SIG-M5 (cell line): ENCODE results near the gene POLE.

Source experiments
- DNase-seq: peaks from one replicate; lab custom pipeline; 2025; lab: John Stamatoyannopoulos, UW

POLE gene

DNA sequence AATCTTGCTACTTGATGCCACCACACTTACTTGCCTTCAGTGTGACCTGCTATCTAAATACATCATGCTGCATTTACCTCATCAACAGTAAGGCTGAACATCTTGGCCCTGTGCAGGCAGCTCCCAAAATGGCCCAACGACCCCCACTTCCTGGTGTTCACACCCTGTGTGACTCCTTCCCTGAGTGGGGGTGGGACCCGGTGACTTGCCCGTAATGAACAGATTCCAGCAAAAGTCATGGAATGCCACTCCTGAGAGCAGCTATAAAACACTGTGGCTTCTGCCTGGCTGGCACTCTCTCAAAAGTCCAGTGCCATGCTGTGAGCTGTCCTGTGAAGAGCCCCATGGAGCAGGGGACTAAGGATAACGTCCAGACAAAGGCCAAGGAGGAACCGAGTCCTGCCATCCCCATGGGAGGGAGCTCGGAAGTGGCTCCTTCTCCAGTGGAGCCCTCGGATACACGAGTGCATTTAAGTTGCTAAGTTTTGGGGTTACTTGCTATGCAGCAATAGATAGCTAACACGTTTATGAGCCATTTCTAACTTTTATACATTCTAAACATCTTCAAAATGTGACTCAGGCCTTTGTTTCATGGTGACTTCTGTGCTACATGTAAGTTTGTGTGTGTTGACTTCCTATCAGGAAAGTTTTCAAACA, 35.6 kb downstream of the POLE start:
- no peak for DNase-seq

DNA sequence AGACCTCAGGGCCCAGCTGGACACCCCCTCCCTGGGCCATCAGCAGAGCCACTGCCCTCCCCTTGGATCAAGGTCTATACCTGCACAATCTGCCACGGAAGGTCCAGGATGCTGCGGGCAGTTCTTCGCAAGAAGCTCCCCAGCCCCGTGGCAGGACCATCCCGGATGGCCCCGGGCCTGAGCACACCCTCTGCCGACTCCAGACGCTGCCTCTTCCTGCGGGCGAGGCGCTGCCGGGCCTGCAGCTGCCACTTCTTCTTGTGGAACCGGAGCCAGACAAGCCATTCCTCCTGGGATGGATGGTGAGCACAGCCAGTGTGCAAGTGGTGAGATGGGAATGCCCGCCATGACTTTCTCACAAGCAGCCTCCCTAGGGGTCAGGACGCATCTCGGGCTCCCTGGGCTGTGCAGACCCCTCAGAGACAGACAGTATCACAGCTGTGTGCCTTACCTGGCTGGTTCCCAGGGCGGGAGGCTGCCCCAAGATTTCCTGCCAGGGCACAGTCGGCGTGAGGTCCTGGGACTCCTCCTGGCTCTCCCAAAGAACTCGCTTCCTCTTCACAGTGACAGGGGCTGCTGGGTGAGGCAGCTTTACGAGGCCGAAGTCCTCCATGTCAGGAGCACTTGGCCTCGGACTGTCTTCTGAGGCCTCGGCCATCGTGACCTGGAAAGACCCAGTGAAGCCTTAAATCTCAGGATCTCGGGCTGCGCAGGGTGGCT, 37.8 kb downstream of the POLE start:
- DNase-seq = no peak

DNA sequence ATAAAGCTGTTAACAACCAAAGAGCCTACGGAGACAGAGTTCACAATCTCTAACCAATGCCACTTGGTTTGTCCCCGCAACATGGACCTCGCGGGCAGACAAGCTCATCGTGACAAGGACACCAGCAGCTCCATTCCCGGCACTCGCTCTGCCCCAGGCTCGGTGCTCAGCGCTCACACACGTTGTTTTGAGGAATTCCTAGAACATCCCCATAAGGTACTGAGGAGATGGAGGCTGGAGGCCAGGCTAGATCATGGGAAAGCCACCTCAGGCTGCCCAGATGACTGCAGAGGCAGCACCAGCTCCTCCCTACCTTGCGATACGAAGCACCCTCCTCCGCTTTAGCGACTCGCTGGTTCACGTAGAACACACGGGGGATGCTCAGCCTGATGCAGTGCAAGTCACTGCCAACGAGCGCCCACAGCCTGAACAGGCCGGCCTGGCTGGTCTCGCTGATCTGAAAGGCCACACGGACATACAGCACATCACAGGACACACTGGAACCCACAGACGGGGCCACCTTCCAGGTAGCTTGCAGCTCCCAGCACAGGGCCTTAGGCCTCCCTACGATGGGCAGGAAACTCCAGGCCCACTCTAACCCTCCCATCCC, 38.4 kb downstream of the POLE start:
- no peak for DNase-seq

DNA sequence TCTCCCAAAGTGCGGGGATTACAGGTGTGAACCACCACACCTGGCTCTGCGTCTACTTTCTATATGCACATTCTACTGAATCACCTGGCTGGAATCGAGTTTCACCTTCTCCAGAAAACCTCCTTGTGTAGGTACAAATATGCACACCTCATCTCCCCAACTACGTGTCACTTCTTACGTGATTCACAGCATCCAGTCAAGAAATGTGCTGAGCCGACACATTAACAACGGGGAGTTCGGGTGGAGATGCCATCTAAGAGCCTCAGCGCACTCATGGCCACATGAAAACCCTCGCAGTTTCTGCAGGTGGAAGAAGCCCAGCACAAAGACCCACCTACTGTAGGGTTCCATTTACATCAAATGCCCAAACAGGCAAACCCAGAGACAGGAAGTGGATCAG, 39.3 kb downstream of the POLE start:
- no peak for DNase-seq

DNA sequence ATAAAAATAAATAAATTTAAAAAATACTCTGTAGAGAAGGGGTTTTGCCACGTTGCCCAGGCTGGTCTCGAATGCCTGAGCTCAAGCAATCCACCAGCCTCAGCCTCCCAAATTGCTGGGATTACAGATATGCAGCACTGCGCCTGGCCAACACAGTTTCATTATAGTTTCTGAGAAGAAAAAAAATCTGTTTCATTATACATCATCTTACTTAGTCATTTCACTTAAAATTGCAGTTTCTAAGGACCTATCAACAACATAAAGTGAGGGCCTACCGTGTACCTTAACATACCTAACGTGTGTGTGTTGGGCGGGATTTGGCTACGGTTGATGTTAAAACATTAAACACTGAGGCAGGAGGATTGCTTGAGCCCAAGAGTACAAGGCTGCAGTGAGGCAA, 40.3 kb downstream of the POLE start:
- DNase-seq = no peak

DNA sequence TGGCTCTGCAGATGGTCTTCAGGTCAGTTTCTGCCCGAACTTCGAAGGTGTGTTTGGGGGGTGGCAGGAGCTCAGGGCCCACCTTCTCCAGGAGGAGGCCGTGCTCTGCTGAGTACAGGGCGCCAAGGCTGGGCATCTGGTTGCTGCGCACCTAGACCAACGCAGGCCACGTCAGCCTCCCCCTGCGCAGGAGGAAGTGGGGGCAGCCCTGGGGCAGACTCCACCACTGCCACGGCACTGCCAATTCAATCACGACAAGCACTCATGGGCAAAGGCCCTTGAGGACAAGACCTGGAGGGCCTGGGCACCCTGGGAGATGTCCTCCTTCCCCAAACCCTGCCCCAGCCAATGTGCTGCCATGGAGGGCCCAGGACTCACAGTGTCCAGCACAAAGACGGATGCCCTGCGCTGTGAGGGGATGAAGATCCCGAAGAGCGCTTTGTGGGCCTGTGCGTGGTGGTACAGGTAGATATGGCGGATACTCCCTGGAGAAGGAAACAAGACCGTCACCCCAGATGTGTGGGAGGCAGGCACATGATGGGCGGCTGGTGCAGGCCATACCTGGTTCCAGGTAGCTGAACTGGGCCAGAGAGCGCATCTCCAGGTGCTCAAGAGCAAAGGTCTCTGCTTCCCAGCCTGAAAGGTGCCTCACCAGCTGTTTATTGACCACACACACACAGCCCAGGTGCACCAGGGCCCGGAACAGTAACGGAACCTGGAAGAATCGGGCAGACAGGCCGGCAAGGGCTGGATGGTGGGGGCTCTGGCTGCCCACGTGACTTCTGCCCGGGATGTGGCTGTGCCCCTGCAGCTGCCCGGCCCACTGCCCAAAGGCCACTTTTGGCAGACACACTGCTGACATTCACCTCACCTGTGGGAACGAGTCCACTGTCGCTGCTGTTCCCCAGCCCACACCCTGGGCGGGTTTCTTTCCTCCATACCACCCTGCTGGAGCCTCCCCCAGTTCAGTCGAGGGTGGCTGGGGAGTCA, 44.0 kb downstream of the POLE start:
- DNase-seq = no peak

DNA sequence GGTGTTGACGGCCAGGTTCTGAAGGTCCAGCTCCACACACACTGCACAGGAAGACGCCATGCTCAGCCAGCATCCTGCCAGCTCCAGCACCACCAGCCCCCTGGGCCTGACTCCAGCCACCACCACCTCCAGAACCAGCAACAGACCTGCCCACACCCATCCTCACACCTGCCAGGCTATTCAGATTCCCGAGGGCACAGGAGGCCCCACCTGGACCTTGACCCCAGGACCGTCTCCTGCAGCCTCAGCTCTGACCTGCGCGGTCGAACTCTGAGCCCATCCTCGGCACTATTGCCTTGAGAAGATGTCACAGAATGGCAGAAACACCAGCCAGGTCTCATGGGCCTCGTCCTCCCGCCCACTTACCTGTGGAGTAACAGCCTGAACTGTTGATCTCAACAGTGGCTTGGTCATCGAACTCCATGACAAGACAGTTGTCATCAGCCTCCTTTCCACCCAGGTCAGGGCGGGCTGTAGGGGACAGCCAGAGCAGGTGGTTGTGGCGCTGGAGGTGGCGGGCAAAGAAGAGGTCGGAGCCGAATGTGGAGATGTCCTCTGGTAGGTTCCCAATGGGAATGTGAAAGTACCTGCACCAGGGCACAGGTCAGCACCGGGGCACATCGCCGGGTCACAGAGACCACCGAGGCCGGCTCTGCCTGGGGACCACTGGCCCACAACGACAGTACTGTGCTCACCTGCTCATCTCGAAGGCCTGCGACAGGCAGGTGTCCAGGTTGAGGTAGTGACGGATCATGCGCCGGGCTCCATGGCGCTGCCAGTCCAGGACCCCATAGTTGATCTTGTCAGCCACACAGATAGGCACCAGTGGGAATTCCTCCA, 45.1 kb downstream of the POLE start:
- no peak for DNase-seq

DNA sequence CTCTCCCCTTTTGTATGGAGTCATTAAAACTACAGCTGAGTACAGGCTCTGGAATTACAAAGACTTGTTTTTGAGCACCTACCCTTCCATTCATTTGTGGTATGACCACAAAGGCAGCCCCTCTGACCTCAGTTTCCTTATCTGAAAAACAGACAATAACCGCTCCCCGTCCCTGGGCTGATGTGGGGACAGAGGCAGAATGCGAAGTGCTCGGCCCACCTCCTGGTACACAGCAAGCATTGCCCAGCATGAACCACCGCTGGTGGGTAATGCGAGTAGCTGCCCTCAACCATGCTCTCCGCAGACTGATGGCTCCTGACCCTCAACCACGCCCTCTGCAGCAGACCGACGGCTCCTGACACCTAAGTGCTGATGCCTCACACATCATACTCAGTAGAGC, 46.2 kb downstream of the POLE start:
- no peak for DNase-seq

DNA sequence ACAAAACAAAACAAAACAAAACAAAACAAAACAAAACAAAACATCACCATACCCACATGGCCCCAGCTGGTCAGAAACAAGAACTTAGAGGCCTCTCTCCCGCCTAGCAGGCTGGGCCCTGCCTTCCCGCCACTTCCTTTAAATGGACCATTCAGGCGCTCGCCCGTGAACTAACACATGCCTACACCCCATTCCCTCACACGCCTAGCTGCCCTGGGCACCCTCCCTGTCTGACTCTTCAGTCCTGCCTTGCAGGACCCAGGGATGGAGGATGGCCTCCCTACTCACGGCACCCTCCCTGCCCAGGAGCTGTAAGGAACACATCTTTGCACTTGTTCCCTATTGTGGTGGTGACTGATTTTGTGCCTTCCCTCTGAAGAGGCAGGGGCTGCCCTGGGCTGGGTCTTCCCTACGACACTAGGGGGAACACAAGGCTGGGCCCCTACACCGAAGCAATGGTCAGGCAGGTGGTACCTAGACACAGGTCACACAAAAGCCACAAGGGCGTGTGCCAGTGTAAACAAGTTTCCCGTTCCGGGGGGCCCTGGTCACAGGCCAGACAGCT, 47.1 kb downstream of the POLE start:
- no peak for DNase-seq

DNA sequence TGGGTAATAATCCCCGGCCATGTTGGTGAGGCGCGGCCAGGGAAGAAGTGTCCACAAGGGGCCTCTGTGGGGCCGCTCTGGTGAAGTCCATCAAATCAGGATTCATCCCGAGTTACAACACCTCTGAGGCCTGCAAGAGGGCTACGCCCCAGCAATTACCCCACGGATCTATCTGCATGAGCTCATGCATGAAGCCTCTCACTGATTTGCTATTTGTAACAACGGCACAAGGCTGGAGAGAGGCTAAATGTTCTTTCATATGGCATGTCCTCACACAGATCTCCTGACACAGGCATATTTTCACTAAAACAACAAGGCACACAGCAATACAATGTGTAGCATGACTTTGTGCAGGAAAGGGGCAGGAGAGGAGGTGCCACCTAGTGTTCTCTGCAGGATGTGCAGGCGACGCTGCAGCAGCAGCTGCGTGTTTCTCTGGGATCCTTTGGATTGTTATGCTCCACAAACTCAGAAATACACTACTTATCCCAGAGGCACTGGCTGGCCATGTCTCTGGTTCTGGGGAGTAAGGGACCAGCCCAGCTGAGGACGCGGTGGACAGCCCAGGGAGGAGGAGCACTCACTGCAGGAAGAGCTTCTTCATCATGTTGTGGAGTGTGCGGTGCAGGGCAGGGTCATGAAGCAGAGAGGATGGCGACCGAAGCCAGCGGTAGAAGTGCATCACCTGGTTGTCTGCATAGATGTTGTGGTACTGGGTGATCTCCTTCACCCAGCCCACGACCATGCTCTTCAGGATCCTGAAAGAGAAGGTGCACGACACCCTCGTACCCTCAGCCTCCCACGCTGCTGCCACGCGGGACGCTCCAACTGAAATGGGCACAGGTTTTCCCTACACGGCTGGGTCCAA, 48.4 kb downstream of the POLE start:
- DNase-seq = no peak

DNA sequence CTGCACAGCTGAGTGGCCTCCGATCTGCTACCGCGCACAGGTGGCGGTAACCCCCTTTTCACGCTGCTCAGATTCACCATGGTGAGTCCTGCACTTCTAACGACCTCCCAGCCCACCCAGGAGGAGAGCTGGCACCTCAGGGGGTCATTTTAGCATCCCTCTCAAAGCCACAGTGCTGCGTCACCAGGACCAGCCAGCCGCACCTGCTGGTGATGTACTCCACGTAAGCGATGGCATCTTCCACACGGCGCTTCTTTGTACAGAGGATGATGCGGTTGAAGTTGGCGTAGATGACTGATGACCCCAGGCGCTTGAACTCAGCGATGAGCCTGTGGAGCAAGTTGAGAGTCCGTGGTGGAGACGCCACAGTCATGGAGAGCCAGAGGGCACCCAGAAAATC, 49.3 kb downstream of the POLE start:
- no peak for DNase-seq

DNA sequence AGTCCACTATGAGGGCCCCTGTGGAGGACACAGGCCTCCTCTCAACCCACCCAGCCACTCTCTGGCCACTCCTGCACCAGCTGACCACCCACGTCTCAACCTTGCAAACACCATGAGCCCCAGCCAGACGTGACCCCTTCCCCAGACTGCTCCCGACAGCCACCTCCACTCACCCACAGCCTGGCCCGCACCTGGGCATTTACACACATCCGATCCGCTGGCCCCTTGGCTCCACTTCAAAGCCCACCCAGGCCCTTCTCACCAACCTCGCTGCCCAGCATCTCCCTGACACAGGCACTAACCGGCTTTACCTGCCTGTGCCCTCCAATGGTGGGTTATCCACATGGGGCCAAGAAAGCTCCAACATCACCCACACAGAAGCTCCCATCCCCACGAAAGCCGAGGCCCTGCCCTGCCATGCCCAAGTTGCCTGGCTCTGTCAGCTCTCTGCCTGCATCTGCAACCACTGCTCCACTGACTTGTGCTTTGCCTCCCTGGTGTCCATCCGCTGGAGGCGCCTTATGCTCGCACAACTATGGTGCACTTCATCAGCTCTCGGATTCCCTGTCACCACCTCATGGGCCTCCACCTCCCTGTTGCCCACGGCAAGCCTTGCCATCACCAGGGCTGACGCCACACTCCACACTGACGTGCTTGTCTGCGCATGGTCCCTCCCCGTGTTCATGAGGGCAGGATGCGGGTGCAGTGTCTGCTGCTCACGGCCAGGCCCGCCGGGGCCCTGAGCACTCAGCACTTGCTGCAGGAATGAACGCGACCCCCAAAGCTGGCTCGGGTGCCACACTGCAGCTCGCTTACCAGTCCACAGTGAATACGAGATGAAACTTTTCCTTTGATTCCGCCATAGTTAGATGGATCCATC, 51.8 kb downstream of the POLE start:
- DNase-seq = no peak

DNA sequence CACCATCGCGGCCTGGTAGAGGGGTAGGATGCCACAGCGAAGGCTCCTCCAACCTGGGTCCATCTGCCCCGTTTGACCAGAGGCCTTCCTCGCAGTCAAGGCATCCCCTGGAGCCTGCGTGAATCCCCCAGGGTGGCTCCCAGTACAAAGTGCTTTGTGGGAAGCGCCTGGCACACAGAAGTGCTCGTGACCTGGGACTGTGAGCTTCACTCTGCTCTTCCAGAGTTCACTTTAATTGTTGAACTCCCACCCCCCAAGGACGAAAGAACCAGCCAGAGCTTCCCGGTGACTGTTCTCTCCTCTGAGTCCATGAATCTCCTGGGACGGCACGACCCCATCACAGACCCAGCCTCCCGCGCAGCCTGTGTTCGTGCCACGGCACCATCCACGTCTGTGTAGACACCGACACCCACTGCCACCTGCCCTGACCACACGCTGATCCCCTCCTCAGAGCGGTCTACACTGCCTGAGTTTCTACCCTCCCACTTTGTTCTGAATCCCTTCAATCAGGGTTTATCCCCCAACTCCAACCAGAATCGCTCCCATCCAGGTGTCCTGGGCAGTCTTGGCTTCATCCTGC, 52.6 kb downstream of the POLE start:
- DNase-seq = no peak

DNA sequence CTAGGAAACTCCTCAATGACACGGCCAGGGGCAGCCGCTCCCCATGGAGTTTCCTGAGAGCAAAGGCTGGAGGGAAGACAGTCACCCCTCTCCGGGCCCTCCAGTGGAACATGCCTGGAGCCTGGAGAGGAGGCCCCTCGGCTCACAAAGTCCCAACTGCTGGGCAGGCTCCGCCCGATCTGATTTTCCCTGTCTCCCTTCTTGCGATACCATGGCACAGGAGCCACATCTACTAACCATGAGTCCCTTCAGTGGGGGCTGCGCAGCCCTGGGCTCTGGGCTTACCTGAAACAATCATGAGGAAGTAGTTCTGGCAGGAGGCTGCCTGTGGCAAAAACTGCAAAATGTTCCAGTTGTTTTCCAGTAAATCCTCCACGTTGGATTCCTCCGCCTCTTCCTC, 53.2 kb downstream of the POLE start:
- no peak for DNase-seq

DNA sequence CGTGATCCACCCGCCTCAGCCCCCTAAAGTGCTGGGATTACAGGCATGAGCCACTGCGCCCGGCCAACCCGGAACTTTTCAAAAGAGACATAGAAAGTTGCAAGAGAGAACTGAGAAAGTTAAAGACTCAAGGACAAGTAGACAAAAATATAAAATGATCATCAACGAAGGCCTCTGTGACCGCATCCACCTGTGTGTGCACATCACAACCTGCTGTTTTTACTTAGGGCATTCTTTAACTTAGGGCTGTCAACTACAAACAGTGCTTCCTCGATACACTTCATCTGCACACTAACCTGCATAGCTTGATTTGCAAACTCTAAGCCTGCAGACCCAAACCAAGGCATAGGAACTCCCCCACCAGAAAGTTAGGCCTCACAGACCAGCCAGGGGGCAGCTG, 53.7 kb downstream of the POLE start:
- DNase-seq = no peak

DNA sequence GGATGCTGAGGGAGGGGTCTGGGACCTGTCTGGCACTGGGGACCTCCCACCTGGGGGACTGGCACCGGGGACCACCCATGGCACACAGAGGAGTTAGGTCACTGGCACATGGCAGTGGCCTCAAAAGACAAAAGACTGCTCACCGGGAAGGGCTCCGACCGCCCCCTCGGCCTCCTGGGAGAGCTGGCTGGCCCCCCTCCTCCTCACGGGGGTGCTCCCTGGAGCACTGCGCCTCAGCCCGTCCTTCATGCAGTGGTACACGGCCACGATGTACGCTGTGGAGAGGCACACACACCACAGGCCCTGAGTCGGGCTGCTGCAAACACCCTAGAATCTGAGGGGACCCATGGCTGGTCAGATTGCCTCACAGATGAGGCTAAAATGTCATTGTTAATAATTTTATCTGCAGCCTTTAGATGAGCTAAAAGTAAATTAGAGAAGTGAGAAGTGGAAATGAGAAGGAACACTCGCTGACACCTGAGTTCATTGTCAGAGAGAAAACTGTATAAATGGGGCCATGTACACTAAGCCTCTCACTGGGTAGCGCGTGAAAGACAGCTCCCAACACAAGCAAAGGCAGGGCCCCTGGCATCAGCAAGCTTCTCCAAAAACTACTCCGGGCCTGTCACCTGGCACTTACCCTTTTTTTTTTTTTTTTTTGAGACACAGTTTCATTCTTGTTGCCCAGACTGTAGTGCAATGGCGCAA, 54.5 kb downstream of the POLE start:
- DNase-seq = no peak

DNA sequence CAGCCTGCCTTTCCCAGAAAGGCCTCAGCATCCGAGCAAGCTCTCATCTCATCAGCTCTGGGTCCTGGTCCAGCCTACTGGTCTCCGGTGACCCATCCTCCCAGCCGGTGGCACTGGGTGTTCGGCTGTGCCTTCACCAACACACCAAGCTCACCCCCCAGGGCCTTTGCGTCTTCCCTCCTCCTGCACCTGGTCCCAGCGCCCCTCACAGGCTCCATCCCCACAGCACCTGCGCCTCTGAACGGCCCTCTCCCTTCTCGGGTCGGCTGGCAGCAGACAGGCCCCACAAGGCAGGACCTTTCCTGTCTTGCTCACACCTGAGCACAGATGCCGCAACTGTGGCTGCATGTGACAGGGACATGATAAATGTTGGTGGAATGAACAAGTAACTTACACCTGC, 55.5 kb downstream of the POLE start:
- no peak for DNase-seq

DNA sequence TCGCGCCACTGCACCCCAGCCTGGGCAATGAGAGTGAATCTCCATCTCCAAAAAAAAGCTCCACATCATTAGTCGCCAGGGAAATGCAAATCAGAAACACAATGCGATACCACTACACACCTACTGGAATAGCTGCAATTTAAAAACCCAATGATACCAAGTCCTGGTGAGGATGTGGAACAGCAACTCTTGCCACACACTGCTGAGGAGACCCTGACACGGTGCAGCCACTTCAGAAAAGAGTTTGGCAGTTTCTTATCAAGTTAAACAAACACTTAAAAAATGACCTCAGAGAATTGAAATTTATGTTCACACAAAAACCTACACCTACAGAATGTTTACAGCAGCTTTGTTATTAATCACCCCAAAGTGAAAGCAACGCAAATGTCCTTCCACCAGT, 56.5 kb downstream of the POLE start:
- no peak for DNase-seq
